Liver (tissue), 9 donors: ENCODE measurements around the gene ILF3. TPM values are rescaled to one million over a fixed set of nuclear protein-coding genes. Genes with fewer than 3 reads are reported as not detected.

Source experiments
- DNase-seq: peaks from one replicate; pipeline ENCODE4 v3.0.0-alpha.2; 2017; ENCODE audit warnings: low spot score
- H3K27ac ChIP-seq, 2 donors: one replicate each; pipeline ENCODE4 v1.7.0; 2013; ENCODE audit warnings: inconsistent platforms in 2 of 2, low read length in 2 of 2, control low read depth in 1 of 2, low read depth in 1 of 2, mild to moderate bottlenecking in 1 of 2
- H3K27me3 ChIP-seq, 4 donors: one replicate each; pipeline versions ENCODE4 v1.6.1 to v1.7.0; 2013; ENCODE audit warnings: low read length in 3 of 4, inconsistent platforms in 1 of 4, mild to moderate bottlenecking in 1 of 4, moderate library complexity in 1 of 4; ENCODE audit not compliant: control insufficient read depth in 4 of 4, insufficient read depth in 4 of 4
- H3K36me3 ChIP-seq, 4 donors: one replicate each; pipeline versions ENCODE4 v1.6.1 to v1.7.0; 2013; ENCODE audit warnings: low read length in 3 of 4, mild to moderate bottlenecking in 3 of 4, low read depth in 1 of 4, moderate library complexity in 1 of 4; ENCODE audit not compliant: control insufficient read depth in 4 of 4, insufficient read depth in 3 of 4
- H3K4me1 ChIP-seq, 4 donors: one replicate each; pipeline versions ENCODE4 v1.6.1 to v1.7.0; 2013; ENCODE audit warnings: low read length in 3 of 4, mild to moderate bottlenecking in 3 of 4, moderate library complexity in 1 of 4; ENCODE audit not compliant: control insufficient read depth in 4 of 4, insufficient read depth in 4 of 4
- H3K4me3 ChIP-seq, 3 donors: one replicate each; pipeline versions ENCODE4 v1.6.1 to v1.7.0; 2013; ENCODE audit warnings: low read length in 3 of 3, control low read depth in 1 of 3, low read depth in 1 of 3, mild to moderate bottlenecking in 1 of 3
- H3K9ac ChIP-seq, 2 donors: one replicate each; pipeline ENCODE4 v1.7.0; 2013; ENCODE audit warnings: low read length in 2 of 2, mild to moderate bottlenecking in 2 of 2, moderate library complexity in 2 of 2, control low read depth in 1 of 2, low read depth in 1 of 2
- H3K9me3 ChIP-seq, 4 donors: one replicate each; pipeline versions ENCODE4 v1.6.1 to v1.7.0; 2013; ENCODE audit warnings: low read length in 3 of 4; ENCODE audit not compliant: control insufficient read depth in 4 of 4
- EGR1 ChIP-seq, 2 donors: IDR thresholded peaks; 2 replicates each; pipeline ENCODE4 v1.6.1; 2016 to 2018; ENCODE audit warnings: antibody characterized with exemption in 2 of 2, low read depth in 2 of 2
- FOXA1 ChIP-seq: IDR thresholded peaks from 2 replicates; pipeline ENCODE4 v1.6.1; 2016; ENCODE audit warnings: antibody characterized with exemption
- FOXA2 ChIP-seq: IDR thresholded peaks from 2 replicates; pipeline ENCODE4 v1.6.1; 2016; ENCODE audit warnings: antibody characterized with exemption
- GABPA ChIP-seq, 2 donors: IDR thresholded peaks in 1 of 2; conservative IDR thresholded peaks in 1 of 2; 2 replicates each; pipeline ENCODE4 v1.6.1; 2016; ENCODE audit warnings: antibody characterized with exemption in 2 of 2, mild to moderate bottlenecking in 1 of 2, moderate library complexity in 1 of 2
- HNF4A ChIP-seq, 2 donors: conservative IDR thresholded peaks; 2 replicates each; pipeline ENCODE4 v1.6.1; 2016; ENCODE audit warnings: antibody characterized with exemption in 2 of 2, mild to moderate bottlenecking in 2 of 2
- HNF4G ChIP-seq: IDR thresholded peaks from 2 replicates; pipeline ENCODE4 v1.6.1; 2016; ENCODE audit warnings: antibody characterized with exemption
- JUND ChIP-seq, 2 donors: IDR thresholded peaks; 2 replicates each; pipeline ENCODE4 v1.6.1; 2016; ENCODE audit warnings: antibody characterized with exemption in 2 of 2
- RAD21 ChIP-seq, 2 donors: IDR thresholded peaks; 2 replicates each; pipeline ENCODE4 v1.6.1; 2016; ENCODE audit warnings: antibody characterized with exemption in 2 of 2, mild to moderate bottlenecking in 2 of 2
- RXRA ChIP-seq, 2 donors: IDR thresholded peaks; 2 replicates each; pipeline ENCODE4 v1.6.1; 2017 to 2018; ENCODE audit warnings: antibody characterized with exemption in 2 of 2, mild to moderate bottlenecking in 1 of 2
- SP1 ChIP-seq: IDR thresholded peaks from 2 replicates; pipeline ENCODE4 v1.6.1; 2018; ENCODE audit warnings: antibody characterized with exemption, mild to moderate bottlenecking
- TAF1 ChIP-seq: conservative IDR thresholded peaks from 2 replicates; pipeline ENCODE4 v1.6.1; 2016; ENCODE audit warnings: antibody characterized with exemption, mild to moderate bottlenecking
- YY1 ChIP-seq: IDR thresholded peaks from 2 replicates; pipeline ENCODE4 v1.6.1; 2016; ENCODE audit warnings: antibody characterized with exemption, mild to moderate bottlenecking
- WGBS: extraction: QIAGEN DNeasy Blood & Tissue Kit; methylation state at CpG from one replicate; pipeline ENCODE4 v1.1.7; 2013; 5-methylcytosine and 5-hydroxymethylcytosine counted together
- polyA plus RNA-seq, 2 donors: library from polyadenylated mRNA; stranded (reverse) in 1 of 2; unstranded in 1 of 2; fragments of 200-250 nt in 1 of 2; fragments of >200 nt in 1 of 2; fragmentation: Nextera tagmentation in 1 of 2; extraction: Ambion mirVana in 1 of 2; gene quantifications; one replicate each; pipeline versions ENCODE4 v1.2.1 to v1.2.3, GENCODE V29; 2013 to 2015
- total RNA-seq, 2 donors: library from RNA; depleted of rRNA; stranded (reverse); fragments of >200 nt; gene quantifications; one replicate each; pipeline ENCODE4 v1.2.3, GENCODE V29; 2014
- TF ChIP-seq, protein P1 (sequence below): IDR thresholded peaks from 2 replicates; pipeline ENCODE4 v1.6.1; 2016; ENCODE audit warnings: antibody characterized with exemption
- TF ChIP-seq, protein P2 (sequence below): IDR thresholded peaks from 2 replicates; pipeline ENCODE4 v1.6.1; 2016; ENCODE audit warnings: antibody characterized with exemption
- TF ChIP-seq, protein P3 (sequence below): IDR thresholded peaks from 2 replicates; pipeline ENCODE4 v1.6.1; 2016; ENCODE audit warnings: antibody characterized with exemption
- TF ChIP-seq, protein P4 (sequence below): IDR thresholded peaks from 2 replicates; pipeline ENCODE4 v1.6.1; 2016; ENCODE audit warnings: antibody characterized with exemption, mild to moderate bottlenecking
- TF ChIP-seq, protein P5 (sequence below): fragments of 150-350 bp; IDR thresholded peaks from 2 replicates; pipeline ENCODE4 v1.5.1; 2017; ENCODE audit warnings: improper control_type of control experiment, low read depth, low read length; ENCODE audit not compliant: missing input control
- donor health status: healthy.
- donor health status: healthy.
- donor health status: healthy.
- donor health status: healthy.
- donor health status: healthy.

The ILF3 gene
- total and polyA plus RNA-seq, 4 donors, result 31.7 to 85.1 (median 42.9) TPM

DNA sequence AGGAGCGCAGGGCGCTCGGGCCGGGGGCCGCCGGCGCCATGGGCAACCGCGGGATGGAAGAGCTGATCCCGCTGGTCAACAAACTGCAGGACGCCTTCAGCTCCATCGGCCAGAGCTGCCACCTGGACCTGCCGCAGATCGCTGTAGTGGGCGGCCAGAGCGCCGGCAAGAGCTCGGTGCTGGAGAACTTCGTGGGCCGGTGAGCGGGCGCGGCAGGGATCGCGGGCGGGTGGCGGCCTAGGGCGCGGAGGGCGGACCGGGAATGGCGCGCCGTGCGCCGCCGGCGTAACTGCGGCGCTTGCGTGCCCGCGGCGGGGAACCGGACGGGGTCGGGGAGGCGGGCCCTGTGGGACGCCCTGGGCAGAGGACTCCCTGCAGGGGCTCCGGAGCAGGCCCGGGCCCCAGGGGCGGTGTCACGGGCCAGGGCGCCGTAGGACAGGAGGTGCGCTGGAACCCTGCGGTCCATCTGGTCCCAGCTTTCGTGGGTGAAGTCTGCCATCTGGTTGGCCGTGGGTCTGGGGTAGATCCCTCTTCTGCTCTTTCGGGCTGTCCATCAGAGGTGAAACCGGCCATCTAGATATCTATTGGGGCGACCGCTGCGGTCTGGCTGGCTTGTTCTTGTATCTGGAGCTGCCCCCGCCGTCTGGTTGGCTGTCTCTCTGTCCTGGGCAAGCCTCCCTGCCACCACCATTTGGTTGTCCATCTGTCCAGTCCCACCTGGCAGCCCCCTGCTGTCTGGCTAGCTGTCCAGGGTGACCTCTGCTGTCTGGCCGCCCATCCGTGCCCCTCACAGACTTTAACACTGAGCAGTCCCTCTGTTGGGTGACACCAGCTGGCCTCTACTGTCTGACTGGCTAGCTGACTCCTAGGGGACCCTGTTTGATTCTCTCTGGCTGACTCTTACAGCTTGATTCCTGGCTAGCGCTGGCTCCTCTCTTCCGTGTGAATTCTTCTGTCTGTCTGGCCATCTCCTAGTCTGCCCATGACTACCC, 64.4 kb downstream of the ILF3 start:
- WGBS, result under 1% methylated on average over 70 of the region's 70 CpGs
- H3K9ac ChIP-seq, result peak overlapping the region; percentile 39 to 75
- peaks cover 2 to 22% (median 16%) of the 10 kb centered on the region in 4 donors for H3K4me1 ChIP-seq
- peak overlapping the region; percentile 75 to 92 for H3K27ac ChIP-seq
- TF ChIP-seq, protein P1, sequence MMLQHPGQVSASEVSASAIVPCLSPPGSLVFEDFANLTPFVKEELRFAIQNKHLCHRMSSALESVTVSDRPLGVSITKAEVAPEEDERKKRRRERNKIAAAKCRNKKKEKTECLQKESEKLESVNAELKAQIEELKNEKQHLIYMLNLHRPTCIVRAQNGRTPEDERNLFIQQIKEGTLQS, result no peak
- TF ChIP-seq HNF4G, result no peak
- TF ChIP-seq SP1, result no peak
- no peak for TF ChIP-seq RAD21 (IDR thresholded peaks at IDR 0.05)
- TF ChIP-seq JUND (IDR thresholded peaks at IDR 0.05), result no peak
- TF ChIP-seq, protein P2, sequence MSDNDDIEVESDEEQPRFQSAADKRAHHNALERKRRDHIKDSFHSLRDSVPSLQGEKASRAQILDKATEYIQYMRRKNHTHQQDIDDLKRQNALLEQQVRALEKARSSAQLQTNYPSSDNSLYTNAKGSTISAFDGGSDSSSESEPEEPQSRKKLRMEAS, result no peak
- TF ChIP-seq, protein P3, sequence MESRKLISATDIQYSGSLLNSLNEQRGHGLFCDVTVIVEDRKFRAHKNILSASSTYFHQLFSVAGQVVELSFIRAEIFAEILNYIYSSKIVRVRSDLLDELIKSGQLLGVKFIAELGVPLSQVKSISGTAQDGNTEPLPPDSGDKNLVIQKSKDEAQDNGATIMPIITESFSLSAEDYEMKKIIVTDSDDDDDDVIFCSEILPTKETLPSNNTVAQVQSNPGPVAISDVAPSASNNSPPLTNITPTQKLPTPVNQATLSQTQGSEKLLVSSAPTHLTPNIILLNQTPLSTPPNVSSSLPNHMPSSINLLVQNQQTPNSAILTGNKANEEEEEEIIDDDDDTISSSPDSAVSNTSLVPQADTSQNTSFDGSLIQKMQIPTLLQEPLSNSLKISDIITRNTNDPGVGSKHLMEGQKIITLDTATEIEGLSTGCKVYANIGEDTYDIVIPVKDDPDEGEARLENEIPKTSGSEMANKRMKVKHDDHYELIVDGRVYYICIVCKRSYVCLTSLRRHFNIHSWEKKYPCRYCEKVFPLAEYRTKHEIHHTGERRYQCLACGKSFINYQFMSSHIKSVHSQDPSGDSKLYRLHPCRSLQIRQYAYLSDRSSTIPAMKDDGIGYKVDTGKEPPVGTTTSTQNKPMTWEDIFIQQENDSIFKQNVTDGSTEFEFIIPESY, result no peak
- TF ChIP-seq TAF1, result no peak
- no peak for TF ChIP-seq FOXA1
- no peak for TF ChIP-seq GABPA (IDR thresholded peaks at IDR 0.05 in 1 of 2, conservative IDR thresholded peaks at IDR 0.05 in 1 of 2)
- TF ChIP-seq, protein P4, sequence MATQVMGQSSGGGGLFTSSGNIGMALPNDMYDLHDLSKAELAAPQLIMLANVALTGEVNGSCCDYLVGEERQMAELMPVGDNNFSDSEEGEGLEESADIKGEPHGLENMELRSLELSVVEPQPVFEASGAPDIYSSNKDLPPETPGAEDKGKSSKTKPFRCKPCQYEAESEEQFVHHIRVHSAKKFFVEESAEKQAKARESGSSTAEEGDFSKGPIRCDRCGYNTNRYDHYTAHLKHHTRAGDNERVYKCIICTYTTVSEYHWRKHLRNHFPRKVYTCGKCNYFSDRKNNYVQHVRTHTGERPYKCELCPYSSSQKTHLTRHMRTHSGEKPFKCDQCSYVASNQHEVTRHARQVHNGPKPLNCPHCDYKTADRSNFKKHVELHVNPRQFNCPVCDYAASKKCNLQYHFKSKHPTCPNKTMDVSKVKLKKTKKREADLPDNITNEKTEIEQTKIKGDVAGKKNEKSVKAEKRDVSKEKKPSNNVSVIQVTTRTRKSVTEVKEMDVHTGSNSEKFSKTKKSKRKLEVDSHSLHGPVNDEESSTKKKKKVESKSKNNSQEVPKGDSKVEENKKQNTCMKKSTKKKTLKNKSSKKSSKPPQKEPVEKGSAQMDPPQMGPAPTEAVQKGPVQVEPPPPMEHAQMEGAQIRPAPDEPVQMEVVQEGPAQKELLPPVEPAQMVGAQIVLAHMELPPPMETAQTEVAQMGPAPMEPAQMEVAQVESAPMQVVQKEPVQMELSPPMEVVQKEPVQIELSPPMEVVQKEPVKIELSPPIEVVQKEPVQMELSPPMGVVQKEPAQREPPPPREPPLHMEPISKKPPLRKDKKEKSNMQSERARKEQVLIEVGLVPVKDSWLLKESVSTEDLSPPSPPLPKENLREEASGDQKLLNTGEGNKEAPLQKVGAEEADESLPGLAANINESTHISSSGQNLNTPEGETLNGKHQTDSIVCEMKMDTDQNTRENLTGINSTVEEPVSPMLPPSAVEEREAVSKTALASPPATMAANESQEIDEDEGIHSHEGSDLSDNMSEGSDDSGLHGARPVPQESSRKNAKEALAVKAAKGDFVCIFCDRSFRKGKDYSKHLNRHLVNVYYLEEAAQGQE, result no peak
- no peak for TF ChIP-seq RXRA (IDR thresholded peaks at IDR 0.05)
- no peak for TF ChIP-seq FOXA2
- H3K36me3 ChIP-seq, result peaks cover 0 to 6% (median 3%) of the 10 kb centered on the region in 4 donors
- peak overlapping the region; percentile 75 to 98 (median 97) for H3K4me3 ChIP-seq
- peak; percentile 69 for DNase-seq
- H3K9me3 ChIP-seq, result no peaks in the 10 kb centered on the region
- no peaks in the 10 kb centered on the region for H3K27me3 ChIP-seq

DNA sequence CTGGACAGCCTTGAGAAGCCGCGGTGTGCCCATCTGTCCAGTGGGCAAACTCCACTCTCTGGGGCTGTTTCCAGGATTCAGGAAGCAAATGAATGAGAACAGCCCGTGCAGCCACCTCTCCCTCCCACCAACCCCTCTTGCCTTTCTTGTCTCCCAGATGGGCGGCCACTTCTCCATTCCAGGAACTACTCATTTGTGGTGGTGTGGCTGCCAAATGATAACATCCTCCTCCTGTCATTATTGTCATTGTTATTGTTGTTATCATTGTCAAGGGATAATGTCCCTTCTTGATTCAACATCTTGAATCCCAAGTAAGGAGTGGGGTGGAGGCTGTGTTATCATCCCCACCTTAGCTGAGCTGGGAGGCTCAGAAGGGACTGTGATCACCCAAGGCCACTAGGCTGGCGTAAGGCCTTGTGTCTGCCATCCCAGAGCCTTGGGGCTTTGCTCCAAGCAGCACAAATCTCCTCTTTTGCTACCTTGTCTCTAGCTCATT, 65.4 kb downstream of the ILF3 start:
- Histone ChIP-seq H3K4me3 (peak overlapping the region in 2 of 3 donors; percentile 75 to 97), H3K4me1 (peaks cover 2 to 23% (median 16%) of the 10 kb centered on the region in 4 donors), H3K27me3 (no peaks in the 10 kb centered on the region), H3K9me3 (no peaks in the 10 kb centered on the region), H3K36me3 (no peaks in the 10 kb centered on the region), H3K9ac (peak overlapping the region in 1 of 2 donors; percentile 75), H3K27ac (peak overlapping the region; percentile 75 to 92)
- WGBS, result 39% methylated on average over 5 of the region's 5 CpGs
- no peak for DNase-seq
- TF ChIP-seq TAF1 (no peak), YY1 (no peak), RXRA (IDR thresholded peaks at IDR 0.05) (no peak), HNF4A (conservative IDR thresholded peaks at IDR 0.05) (no peak), SP1 (no peak), FOXA1 (no peak), RAD21 (IDR thresholded peaks at IDR 0.05) (no peak), FOXA2 (no peak), GABPA (IDR thresholded peaks at IDR 0.05 in 1 of 2, conservative IDR thresholded peaks at IDR 0.05 in 1 of 2) (no peak), EGR1 (IDR thresholded peaks at IDR 0.05; ENCODE audit: low read depth in 2 of 2) (no peak)
- TF ChIP-seq, protein P3, result no peak
- TF ChIP-seq, protein P5, sequence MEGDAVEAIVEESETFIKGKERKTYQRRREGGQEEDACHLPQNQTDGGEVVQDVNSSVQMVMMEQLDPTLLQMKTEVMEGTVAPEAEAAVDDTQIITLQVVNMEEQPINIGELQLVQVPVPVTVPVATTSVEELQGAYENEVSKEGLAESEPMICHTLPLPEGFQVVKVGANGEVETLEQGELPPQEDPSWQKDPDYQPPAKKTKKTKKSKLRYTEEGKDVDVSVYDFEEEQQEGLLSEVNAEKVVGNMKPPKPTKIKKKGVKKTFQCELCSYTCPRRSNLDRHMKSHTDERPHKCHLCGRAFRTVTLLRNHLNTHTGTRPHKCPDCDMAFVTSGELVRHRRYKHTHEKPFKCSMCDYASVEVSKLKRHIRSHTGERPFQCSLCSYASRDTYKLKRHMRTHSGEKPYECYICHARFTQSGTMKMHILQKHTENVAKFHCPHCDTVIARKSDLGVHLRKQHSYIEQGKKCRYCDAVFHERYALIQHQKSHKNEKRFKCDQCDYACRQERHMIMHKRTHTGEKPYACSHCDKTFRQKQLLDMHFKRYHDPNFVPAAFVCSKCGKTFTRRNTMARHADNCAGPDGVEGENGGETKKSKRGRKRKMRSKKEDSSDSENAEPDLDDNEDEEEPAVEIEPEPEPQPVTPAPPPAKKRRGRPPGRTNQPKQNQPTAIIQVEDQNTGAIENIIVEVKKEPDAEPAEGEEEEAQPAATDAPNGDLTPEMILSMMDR, result no peak
- TF ChIP-seq, protein P2, result no peak
- TF ChIP-seq, protein P1, result no peak
